NCI-H510A (cell line): ENCODE data around the gene UTP20.

ENCODE experiments used
- DNase-seq: peaks from one replicate; lab custom pipeline; 2025; lab: John Stamatoyannopoulos, UW

The UTP20 gene

DNA sequence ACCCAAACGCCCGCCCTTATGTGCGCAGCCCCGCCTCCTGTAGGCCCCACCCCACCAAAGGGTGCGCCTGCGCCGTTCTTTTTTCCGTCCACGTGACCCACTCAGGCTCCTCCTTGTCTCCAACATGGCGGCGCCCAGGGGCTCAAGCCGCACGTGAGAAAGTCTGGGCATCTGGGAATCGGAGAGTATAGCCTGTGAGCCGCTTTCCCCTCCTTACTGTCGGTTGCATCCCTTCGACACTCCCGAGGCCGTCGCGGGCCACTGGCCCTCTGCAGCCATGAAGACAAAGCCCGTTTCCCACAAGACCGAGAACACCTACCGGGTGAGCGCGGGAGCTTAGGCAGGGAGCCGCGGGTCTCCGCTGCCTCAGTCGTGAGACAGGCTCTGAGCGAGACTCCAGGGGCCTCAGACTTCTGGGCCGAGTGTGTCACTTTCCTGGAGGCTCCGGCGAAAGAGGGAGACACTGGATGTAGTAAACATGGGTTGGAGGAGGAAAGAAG is at the start of gene UTP20:
UTP20 (plus strand) TSS at position 100 of the 500 bp plus-strand sequence; CDS start at position 278, 178 bp downstream.
- peak; percentile 29 for DNase-seq

DNA sequence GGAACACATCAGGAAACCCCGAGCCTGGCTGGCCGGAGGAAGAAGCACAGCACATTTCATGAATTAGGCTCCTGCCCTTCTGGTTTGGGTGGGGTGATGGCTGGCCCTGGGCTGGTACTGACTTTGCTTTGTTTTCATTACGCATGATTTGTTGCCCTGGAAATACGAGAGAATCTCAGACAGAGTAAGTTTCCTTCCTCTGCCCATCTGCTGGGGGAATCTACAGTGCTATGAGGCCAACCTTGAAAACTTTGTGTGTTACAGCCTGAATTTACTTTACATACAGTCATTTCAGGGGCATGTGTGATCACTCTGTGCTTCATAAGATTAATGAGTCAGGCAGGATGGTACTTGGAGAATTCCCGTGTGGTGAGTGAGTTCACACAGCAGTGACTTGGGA is 49.4 kb upstream of the UTP20 start:
- DNase-seq: no peak

DNA sequence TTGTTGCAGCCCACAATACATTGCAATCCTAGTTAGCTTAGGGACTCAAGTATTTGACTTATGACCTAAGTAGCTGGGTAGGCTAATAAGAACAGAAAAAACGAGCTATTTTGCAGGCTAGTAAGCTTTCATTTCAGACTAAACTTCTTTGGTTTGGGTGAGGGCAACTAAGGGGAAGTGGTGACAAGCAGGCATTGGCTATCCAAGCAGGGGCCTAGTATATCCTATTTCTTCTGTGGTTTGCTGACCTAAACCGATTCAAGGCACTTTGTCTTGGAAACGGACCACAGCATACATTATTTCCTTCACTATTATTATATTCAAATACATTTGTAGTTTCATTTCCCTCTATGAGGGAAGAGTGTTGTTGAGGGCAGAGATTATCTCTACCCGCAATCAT is 48.3 kb upstream of the UTP20 start:
- no peak for DNase-seq

DNA sequence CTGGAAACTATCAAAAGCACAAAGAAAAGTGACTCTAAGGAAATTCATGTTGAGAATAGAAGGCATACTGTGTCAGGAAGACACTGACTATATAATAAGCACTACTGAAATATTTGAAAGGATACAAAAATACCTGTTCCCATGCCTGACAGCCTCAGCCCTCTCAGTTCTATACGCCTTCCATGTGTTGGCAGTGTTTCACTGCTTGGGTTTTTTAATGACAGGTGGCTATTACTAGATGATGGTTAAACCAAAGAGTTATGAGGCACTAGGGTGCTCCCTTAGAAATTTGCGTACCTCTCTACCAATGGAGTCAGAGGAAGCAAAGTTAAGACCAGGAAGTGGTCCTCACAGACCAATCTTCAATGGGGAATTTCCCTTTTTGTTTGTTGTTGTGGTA is 44.2 kb upstream of the UTP20 start:
- no peak for DNase-seq

DNA sequence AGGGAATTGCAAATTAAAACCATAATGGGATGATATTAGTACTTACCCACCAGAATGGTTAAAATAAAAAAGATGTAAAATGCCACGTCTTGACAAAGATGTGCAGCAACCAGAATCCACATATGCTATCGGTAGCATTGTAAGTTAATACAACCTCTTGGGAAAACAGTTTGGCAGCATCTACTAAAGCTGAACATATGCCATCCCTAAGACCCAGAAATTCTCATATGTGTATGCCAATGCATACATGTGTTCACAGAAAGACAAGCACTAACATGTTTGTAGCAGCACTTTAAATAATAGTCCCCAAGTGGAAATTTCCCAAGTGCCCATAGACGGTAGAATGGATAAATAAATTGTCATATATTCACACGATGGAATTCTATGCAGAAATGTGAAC is 41.6 kb upstream of the UTP20 start:
- no peak for DNase-seq

DNA sequence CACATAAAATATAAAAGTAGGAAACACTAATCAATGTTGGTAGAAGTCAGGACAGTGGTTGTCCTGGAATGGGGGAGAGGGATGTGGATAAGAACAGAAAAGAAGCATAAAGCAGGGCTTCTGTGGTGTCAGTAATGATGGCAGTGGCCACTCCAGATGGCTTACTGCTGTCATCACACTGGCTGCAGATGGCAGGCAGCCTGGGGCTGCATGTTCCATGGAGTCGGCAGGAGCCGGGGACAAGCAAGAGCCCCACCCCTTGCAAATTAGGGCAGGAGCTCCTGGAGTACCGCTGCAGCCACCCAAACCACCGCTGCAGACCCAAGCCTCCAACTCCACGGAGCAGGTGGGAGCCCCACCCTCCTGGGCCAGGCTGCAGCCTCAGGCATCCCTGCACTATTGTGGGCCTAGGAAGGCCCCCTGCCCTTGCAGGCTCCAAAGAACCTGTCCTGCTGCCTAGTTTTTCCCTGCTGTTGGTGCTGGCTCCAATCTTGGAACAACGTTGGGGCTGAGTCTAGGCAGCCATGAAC is 41.0 kb upstream of the UTP20 start:
- no peak for DNase-seq

DNA sequence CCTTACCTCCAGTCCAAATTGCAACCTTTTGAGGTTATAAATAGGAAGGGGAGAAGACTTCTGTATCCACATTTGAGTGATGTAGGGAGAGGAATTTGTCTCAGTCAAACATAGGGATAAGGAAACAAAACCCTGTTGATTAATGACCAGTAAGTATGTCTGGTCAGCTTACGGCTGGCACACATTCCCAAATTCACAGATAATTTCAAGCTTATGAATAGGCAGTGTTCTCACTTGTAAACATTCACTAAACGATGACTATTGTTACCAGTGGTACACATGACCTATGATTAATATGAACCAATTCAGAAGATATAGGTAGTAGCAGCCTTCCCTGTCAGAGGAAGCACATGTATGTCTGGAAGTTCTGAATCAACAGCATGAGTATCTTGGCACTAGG is 36.8 kb upstream of the UTP20 start:
- no peak for DNase-seq

DNA sequence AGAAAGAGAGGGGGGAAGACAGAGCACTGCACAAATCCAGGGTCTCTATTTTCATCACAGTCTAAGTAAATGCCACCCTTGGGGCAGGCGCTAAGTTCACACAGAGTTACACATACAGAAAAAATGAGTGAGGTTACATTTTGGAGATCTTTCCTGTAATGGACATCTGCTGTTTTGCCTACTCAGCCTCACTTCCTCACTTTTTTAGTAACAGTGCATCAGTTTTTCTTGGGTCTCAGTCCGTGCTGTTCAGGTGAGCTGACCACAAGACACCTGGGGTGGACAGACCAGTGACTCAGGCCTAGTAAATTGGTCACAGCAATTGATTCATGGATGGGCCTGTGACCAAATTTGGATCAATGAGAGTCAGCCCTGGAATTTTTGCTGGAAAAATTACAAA is 36.3 kb upstream of the UTP20 start:
- no peak for DNase-seq

DNA sequence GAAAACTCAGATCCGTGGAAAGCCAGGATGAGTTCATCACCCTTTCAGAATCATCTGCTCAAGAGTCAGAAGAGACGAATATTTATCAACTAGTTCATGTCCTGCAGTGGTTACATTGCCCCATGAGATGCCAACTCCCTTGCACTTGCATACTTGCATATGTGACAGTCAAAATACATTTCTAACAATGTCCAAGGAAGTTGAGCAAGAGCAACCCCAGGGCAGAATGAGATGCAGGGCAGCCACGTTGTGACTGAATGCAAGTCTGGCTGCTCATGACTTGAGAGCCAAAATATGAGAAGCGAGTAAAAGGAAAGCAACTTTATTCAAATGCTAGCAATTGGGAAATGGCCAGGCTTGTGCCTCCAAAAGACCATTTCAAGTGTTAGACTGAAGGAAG is 23.6 kb upstream of the UTP20 start:
- no peak for DNase-seq

DNA sequence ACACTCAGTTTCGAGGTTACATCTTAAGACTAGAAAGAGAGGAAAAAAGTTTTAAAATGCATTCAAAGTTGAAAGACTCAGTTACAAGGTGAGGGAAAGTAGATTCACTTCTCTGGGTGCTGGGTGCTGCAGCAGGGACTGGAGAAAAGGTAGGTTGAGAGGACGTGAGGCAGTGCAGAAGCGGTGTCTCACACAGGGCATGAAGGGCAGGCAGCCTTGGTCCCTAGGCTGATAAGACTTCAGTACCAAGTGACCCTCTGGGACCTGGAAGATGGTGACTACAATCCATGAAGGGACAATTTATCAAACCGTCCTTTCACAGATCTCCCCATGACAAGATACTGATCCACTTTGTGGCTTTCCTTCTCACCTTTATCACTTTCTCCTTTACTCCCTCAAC is 22.5 kb upstream of the UTP20 start:
- DNase-seq: no peak

DNA sequence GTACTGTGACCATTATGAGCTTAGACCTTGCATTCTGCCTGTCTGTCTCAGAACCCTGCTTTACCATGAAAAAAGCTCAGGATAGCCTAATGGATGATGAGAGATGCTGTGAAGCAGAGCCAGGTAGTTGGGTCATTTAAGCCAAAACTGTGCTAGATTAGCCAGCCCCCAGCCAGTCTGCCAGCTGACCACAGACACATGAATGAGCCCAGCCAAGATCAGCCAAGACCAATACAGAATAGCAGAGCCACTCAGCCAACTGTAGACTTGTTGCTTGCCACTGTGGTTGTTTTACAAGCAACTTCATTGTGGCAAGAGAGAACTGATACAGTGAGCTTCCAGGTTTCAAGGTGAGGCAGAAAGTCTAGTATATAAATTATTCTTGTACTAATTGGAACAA is 12.8 kb upstream of the UTP20 start:
- DNase-seq: no peak

DNA sequence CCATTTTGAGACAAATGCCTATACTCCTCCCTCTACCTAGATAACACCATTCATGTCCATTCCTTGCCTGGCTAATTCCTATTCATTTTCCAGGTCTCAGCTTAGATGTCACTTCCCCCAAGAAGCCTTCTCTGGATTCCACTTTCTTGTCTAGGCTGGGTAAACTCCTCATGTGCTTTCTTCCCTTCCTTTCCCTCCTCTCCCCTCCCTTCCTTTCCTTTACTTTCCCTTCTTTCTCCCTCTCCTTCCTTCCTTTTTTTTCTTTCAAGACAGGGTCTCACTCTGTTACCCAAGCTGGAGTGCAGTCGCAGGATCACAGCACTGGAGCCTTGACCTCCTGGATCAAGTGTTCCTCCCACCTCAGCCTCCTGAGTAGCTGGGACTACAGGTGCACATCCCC is 3.5 kb upstream of the UTP20 start:
- DNase-seq: no peak

DNA sequence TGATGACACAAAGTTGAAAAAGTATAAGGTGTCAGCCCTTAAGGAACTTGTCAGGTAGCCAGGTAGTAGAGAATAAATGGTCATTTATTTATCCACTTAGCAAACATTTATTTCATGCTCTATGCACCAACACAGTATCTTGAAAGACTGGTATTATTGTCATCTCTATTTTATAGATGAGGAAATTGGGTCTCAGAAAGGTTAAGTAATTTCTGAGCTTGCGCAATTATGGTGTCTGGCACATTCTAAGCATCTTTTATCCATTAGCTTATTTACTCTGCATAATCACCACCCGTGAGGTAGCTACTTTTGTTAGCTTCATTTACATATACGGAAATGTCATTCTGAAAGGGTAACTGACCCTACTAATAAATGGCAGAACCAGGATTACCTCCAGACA is 2.5 kb upstream of the UTP20 start:
- no peak for DNase-seq

DNA sequence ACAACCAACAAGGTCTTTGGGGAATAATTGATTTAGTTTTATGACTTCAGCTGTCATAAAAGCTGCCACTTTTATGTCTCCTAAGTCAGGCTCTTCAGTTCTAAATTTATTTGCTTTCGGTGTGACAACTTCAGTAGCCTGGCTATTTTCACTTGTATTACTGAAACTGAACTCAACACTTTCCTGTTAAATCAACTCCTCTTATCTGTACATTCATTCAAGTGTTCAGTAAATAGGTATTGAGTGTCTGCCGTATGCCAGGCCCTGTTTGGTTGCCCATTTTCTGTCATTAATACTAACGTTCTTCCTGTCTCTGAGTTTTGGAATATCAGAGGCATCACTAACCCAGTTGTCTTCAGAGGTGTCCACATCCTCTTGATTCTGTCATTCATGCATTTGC is 7.5 kb downstream of the UTP20 start:
- DNase-seq: peak; percentile 9

DNA sequence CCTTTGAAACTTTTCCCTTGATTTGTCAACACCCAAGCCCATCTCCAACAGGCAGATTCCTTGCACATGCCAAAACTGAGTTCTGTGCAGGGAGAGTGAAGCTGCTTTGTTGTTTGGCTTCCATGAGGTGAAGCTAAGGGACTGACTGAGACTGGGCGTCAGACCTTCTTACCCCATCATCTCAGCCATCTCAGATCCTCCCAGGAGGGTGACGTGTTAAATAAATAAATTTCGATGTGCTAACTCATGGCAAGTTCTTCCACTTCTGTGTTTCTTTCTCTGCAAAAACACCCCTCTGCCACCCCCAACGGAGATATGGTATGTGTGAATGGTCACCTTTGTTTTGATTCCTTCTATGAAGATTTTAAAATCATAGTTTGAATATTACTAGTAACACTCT is 17.8 kb downstream of the UTP20 start:
- DNase-seq: no peak

DNA sequence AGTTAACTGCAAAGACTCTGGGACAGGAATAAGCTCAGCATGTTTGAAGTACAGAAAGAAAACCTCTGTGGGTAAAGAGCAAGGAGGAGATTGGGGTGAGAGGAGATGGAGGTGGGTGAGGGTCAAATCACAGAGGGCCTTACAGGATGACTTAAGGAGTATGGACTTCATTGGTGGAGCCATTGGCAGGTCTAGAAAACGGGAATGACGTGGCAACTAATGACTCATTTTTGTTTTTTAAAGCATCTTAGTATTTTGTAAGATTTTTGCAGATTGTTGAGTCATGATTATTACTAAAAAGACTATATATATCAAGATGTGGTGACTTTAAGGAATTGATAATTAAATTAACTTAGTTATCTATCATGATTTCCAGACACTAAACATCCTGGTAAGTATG is 18.5 kb downstream of the UTP20 start:
- no peak for DNase-seq

DNA sequence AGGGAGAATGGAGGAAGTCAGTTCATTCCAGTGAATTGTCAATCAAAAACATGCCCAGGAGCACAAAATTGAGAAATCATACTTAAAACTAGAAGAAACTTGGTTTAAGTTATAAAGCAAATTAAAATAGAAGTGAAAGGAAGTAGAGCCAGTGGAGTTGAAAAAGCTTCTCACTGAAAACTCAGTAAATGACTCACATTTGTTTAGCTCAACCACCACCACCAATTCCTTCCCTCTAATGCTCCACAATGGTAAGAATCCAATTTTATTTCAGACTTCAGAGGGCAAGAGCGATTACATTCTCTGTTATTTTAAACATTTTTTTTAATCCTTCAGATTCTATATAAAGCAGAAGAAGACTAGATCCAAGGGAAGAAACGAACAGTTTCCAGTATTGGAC is 19.4 kb downstream of the UTP20 start:
- no peak for DNase-seq

DNA sequence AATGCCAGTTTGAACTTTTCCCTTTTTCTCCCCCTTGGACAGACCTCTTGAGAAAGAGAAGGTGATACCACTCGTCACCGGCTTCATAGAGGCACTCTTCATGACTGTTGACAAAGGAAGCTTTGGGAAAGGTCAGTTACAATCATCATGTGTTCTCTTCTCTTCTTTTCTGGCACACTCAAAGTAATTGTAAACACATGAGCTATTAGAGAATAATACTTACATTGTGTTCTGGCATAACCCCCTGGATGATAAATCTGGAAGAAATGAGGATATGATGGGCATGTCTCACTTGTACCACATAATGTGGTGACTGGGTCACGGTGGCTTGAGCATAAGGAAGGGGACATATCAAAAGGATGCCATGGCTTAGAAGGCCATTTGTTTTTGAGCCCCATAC is 20.0 kb downstream of the UTP20 start:
- no peak for DNase-seq

DNA sequence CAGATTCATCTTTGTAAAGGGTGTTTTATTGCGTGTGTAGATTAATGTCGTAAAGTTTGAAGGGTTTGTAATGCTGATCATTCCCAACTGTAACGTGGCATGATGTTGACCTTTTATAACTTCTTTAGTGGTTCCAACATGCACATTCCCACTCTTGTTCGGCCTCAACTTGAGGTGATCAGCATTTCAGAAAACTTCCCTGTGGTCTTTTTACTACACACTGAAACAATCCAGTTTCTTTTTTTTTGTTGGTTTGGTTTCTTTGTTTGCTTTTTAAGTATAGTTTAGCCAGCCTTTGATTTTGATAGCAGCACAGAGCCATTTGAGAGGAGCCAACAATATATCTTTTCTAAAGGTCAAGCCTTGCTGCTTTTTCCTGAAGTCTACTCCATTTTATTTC is 22.8 kb downstream of the UTP20 start:
- DNase-seq: no peak

DNA sequence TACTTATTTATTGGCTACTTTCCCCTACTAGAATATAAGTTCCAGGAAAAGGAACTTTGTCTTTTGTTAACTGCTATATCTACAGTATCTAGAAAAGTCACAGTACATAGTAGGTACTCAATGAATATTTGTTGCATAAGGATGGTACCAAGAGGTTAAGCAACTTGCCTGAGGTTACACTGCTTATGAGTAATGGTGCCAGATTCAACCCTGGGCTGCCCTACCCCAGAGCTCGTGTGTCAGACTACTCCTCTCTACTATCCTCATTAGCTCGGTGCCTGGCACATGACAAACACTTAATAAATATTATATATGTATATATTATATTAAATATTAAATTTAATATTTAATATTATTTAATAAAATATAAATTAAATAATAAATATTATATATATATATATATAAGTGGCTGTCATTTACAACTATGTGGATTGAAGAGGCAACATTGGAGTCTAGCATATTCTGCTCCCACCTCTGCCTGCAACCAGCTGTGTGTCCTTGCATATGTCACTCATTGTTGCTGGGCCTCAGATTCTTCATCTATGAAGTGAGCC is 25.4 kb downstream of the UTP20 start:
- DNase-seq: no peak

DNA sequence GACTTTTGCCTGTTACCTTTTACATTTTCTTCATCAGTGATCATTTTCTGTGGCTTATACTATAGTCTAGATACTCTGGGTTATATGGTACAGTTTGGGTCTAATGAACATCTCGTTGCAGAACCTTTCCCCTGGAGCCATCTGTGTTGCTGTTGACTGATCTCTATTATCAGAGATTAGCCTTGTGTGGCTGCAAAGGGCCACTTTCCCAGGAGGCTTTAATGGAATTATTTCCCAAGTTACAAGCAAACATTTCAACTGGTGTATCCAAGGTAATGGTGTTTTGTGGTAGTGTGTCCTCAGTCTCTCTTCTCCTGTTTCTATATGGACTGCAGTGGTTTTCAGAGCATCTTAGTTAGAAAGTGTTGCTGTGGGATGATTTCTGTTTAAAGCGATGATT is 25.9 kb downstream of the UTP20 start:
- no peak for DNase-seq

DNA sequence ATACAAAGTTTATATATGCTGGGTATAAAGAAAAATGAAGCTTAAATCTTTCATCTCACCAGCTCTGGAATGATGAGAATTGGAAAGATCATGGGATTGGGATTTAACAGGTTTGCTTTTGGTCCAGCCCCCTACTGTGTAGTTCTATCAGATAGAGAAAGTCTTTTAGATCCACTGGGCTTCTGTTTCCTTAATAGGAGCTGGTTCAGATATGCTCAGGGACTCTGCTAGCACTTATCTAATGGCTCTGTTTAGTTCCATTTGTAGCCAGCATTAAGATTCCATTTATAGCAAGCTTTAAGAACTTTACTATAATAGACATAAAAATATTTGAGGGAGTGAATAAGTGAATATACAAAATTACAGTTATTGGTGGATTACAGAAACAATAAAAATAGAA is 42.6 kb downstream of the UTP20 start:
- DNase-seq: no peak

DNA sequence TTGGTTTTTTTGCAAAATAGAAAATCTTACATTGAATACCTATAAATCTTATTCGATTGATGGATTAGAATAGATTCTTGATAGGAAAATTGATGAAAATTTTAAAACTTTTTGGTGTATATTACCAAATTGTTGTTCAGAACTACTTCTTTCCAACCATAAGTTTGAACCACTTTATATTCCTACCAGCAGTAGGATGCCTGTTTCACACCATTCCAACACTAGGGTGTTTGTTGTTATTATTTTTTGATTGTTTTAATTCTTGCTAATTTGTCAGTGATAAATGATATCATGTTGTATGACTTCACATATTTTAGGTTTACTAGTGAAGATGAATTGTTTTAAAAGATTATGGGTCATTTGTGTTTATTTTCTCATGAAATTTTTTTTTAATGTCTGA is 43.4 kb downstream of the UTP20 start:
- no peak for DNase-seq

DNA sequence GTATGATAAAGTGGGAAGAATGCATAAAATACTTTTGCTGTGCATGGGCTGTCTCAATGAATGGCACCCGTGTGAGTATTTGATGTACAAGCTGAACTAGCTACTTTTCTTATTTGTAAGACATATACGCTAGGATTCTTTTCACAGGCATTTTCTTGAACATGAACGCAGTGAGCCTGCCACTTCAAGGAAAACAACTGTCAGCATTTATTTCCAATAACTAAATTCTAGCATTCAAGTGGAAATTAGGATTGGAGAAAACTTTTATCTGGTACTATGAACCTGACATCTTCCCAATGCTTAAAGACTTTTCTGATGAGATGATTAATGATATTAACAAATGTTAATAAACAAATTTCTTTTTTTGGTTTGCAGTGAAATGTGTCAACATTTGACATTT is 45.7 kb downstream of the UTP20 start:
- no peak for DNase-seq

DNA sequence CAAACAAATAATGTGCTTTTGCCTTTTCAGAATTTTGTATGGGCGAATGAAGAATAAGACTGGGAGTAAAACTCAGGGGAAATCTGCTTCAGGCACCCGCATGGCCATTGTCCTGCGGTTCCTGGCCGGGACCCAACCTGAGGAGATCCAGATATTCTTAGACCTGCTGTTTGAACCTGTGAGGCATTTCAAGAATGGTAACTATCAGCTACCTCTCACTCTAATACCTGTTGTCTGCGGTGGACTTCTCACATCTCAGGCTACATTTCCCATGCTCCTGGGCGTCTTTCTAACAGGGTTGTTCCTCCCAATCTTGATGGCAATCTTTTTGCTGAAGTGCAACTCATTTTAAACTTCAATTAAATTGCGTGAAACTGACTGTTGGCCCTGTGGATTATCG is 47.1 kb downstream of the UTP20 start:
- no peak for DNase-seq
